IMR-90 (cell line): Measurements from ENCODE around the gene FCN1.

Experiments
- BHLHE40 ChIP-seq: fragments of 150-350 bp; IDR thresholded peaks from 2 replicates; pipeline ENCODE4 v1.6.1; 2016; ENCODE audit warnings: mild to moderate bottlenecking, low read depth, low read length
- MAZ ChIP-seq: IDR thresholded peaks from 2 replicates; pipeline ENCODE4 v1.6.1; 2012; ENCODE audit warnings: low read depth, mild to moderate bottlenecking, low read length, improper control_type of control experiment, moderate library complexity, borderline replicate concordance
- POLR2A ChIP-seq: IDR thresholded peaks from 2 replicates; pipeline ENCODE4 v1.6.1; 2012; ENCODE audit warnings: mild to moderate bottlenecking, low read depth, low read length
- RAD21 ChIP-seq: IDR thresholded peaks from 2 replicates; pipeline ENCODE4 v1.6.1; 2012; ENCODE audit warnings: low read length, improper control_type of control experiment
- RFX5 ChIP-seq: IDR thresholded peaks from 2 replicates; pipeline ENCODE4 v1.8.0; 2012; ENCODE audit warnings: low read depth, mild to moderate bottlenecking, low read length, moderate library complexity
- USF2 ChIP-seq: fragments of 150-350 bp; IDR thresholded peaks from 2 replicates; pipeline ENCODE4 v1.6.1; 2017; ENCODE audit warnings: mild to moderate bottlenecking, antibody characterized with exemption, low read length, low read depth
- TF ChIP-seq, protein P1 (sequence below): conservative IDR thresholded peaks from 2 replicates; pipeline ENCODE4 v1.5.1; 2012; ENCODE audit warnings: mild to moderate bottlenecking, low read depth, low read length, improper control_type of control experiment

- TF ChIP-seq, protein P1, sequence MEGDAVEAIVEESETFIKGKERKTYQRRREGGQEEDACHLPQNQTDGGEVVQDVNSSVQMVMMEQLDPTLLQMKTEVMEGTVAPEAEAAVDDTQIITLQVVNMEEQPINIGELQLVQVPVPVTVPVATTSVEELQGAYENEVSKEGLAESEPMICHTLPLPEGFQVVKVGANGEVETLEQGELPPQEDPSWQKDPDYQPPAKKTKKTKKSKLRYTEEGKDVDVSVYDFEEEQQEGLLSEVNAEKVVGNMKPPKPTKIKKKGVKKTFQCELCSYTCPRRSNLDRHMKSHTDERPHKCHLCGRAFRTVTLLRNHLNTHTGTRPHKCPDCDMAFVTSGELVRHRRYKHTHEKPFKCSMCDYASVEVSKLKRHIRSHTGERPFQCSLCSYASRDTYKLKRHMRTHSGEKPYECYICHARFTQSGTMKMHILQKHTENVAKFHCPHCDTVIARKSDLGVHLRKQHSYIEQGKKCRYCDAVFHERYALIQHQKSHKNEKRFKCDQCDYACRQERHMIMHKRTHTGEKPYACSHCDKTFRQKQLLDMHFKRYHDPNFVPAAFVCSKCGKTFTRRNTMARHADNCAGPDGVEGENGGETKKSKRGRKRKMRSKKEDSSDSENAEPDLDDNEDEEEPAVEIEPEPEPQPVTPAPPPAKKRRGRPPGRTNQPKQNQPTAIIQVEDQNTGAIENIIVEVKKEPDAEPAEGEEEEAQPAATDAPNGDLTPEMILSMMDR = no peak
- TF ChIP-seq RAD21 = no peak
- TF ChIP-seq POLR2A = no peak
- TF ChIP-seq MAZ = no peak
- no peak for TF ChIP-seq RFX5
- TF ChIP-seq BHLHE40 = no peak
- TF ChIP-seq USF2 = no peak
Measured at GRCh38 chr9:134870746-134871662, 46.7 kb downstream of the FCN1 start.
